GM12878 (cell line): ENCODE data around the gene POLR3F.

Experiments
- ATF2 ChIP-seq: IDR thresholded peaks from 2 replicates; pipeline ENCODE4 v1.6.1; 2012; ENCODE audit warnings: low read length, inconsistent platforms
- ATF3 ChIP-seq: IDR thresholded peaks from 2 replicates; pipeline ENCODE4 v1.6.1; 2011; ENCODE audit warnings: low read depth, mild to moderate bottlenecking, low read length, moderate library complexity, borderline replicate concordance; ENCODE audit errors: extremely low read depth
- BRCA1 ChIP-seq: IDR thresholded peaks from 2 replicates; pipeline ENCODE4 v1.6.1; 2011; ENCODE audit warnings: low read depth, low read length, improper control_type of control experiment
- CREM ChIP-seq: IDR thresholded peaks from 2 replicates; pipeline ENCODE4 v1.6.1; 2014; ENCODE audit warnings: antibody characterized with exemption, low read depth
- CTCF ChIP-seq, 3 experiments: IDR thresholded peaks in 2 of 3; conservative IDR thresholded peaks in 1 of 3; 2 replicates each; pipeline ENCODE4 v1.5.1; 2011; ENCODE audit warnings: low read depth in 3 of 3, low read length in 3 of 3, mild to moderate bottlenecking in 3 of 3, control low read depth in 2 of 3, moderate library complexity in 2 of 3, inconsistent platforms in 1 of 3, mixed read lengths in 1 of 3; ENCODE audit not compliant: control insufficient read depth in 2 of 3, insufficient read depth in 1 of 3; ENCODE audit errors: extremely low read depth in 1 of 3
- EP300 ChIP-seq, 2 experiments: fragments of 150-350 bp in 1 of 2; IDR thresholded peaks; 2 replicates each; pipeline ENCODE4 v1.6.1; 2011 to 2012; ENCODE audit warnings: low read depth in 2 of 2, low read length in 2 of 2, borderline replicate concordance in 1 of 2, improper control_type of control experiment in 1 of 2, inconsistent platforms in 1 of 2; ENCODE audit not compliant: control insufficient read depth in 1 of 2
- ETV6 ChIP-seq, 2 experiments: fragments of 450-650 bp in 1 of 2; IDR thresholded peaks in 1 of 2; conservative IDR thresholded peaks in 1 of 2; 2 replicates each; pipeline ENCODE4 v1.6.1; 2014; ENCODE audit warnings: antibody characterized with exemption in 1 of 2, borderline replicate concordance in 1 of 2, low read depth in 1 of 2, mild to moderate bottlenecking in 1 of 2, moderate library complexity in 1 of 2
- EZH2 ChIP-seq: IDR thresholded peaks from 2 replicates; pipeline ENCODE4 v1.6.1; 2012; ENCODE audit warnings: low read depth, mild to moderate bottlenecking, control low read depth, inconsistent platforms, low read length, borderline replicate concordance; ENCODE audit not compliant: control insufficient read depth
- JUND ChIP-seq: IDR thresholded peaks from 2 replicates; pipeline ENCODE4 v1.6.1; 2012; ENCODE audit warnings: low read depth, mild to moderate bottlenecking, low read length, improper control_type of control experiment, moderate library complexity
- MAX ChIP-seq: IDR thresholded peaks from 2 replicates; pipeline ENCODE4 v1.6.1; 2012; ENCODE audit warnings: low read depth, low read length, improper control_type of control experiment
- NFIC ChIP-seq: IDR thresholded peaks from 2 replicates; pipeline ENCODE4 v1.6.1; 2012; ENCODE audit warnings: low read depth, mild to moderate bottlenecking, inconsistent platforms, low read length, moderate library complexity
- POLR2A ChIP-seq: IDR thresholded peaks from 2 replicates; pipeline ENCODE4 v1.6.1; 2011; ENCODE audit warnings: low read depth, mild to moderate bottlenecking, low read length
- POLR2AphosphoS2 ChIP-seq: IDR thresholded peaks from 2 replicates; pipeline ENCODE4 v1.6.1; 2011; ENCODE audit warnings: low read depth, mild to moderate bottlenecking, low read length, improper control_type of control experiment, moderate library complexity
- POLR2AphosphoS5 ChIP-seq: IDR thresholded peaks from 2 replicates; pipeline ENCODE4 v1.6.1; 2011; ENCODE audit warnings: mild to moderate bottlenecking, low read length, inconsistent platforms

- TF ChIP-seq ATF2 = no peak
- no peak for TF ChIP-seq CREM
- TF ChIP-seq ETV6 (conservative IDR thresholded peaks at IDR 0.05 in 1 of 2, IDR thresholded peaks at IDR 0.05 in 1 of 2; ENCODE audit: borderline replicate concordance in 1 of 2, low read depth in 1 of 2) = no peak
- no peak for TF ChIP-seq EP300 (IDR thresholded peaks at IDR 0.05; ENCODE audit: borderline replicate concordance in 1 of 2, control insufficient read depth in 1 of 2, low read depth in 2 of 2, low read length in 2 of 2)
- TF ChIP-seq CTCF (IDR thresholded peaks at IDR 0.05 in 2 of 3, conservative IDR thresholded peaks at IDR 0.05 in 1 of 3; ENCODE audit: control insufficient read depth in 2 of 3, extremely low read depth in 1 of 3, insufficient read depth in 1 of 3, low read depth in 3 of 3, low read length in 3 of 3) = no peak
- TF ChIP-seq MAX = no peak
- TF ChIP-seq EZH2 = no peak
- no peak for TF ChIP-seq POLR2AphosphoS5
- no peak for TF ChIP-seq JUND
- TF ChIP-seq POLR2A = no peak
- TF ChIP-seq NFIC = no peak
- no peak for TF ChIP-seq POLR2AphosphoS2
- TF ChIP-seq BRCA1 = no peak
- TF ChIP-seq ATF3 = no peak
Measured at GRCh38 chr20:18428490-18429173, 38.6 kb upstream of the POLR3F start.
